Measurements from ENCODE around the gene KRTAP5-6. TPM values are rescaled to one million over a fixed set of nuclear protein-coding genes. Genes with fewer than 3 reads are reported as not detected.

Gene KRTAP5-6
- polyA plus RNA-seq, 1 of the 3 experiments (the other 2 are of a cell fraction), result not detected

- TF ChIP-seq REST (IDR thresholded peaks at IDR 0.05; ENCODE audit: low read depth, low read length) (no peak), EP300 (IDR thresholded peaks at IDR 0.05; ENCODE audit: borderline replicate concordance in 1 of 2, low read depth in 1 of 2, low read length in 1 of 2) (no peak), FOSL2 (IDR thresholded peaks at IDR 0.05; ENCODE audit: borderline replicate concordance, low read depth) (no peak), EZH2phosphoT487 (IDR thresholded peaks at IDR 0.05; ENCODE audit: borderline replicate concordance, low read depth) (no peak), USF1 (IDR thresholded peaks at IDR 0.05; ENCODE audit: borderline replicate concordance, low read depth) (no peak), PBX3 (IDR thresholded peaks at IDR 0.05) (no peak)
Observed at GRCh38 chr11:1728301-1728700, 31.3 kb downstream of the KRTAP5-6 start (continued).

GRCh38 chr11:1728931-1729691 lies 32.1 kb downstream of the KRTAP5-6 start:
- Histone ChIP-seq H3K4me2 (no peak overlapping the region), H3K36me3 (replicated peaks in 1 of 2; ENCODE audit: control insufficient read depth in 1 of 2, insufficient read depth in 2 of 2, low read length in 1 of 2) (no peaks in the 10 kb centered on the region), H3K4me3 (ENCODE audit: low read depth in 2 of 2, low read length in 1 of 2) (no peak overlapping the region), H2AFZ (ENCODE audit: low read depth) (no peak overlapping the region), H3K79me2 (ENCODE audit: insufficient read depth) (no peaks in the 10 kb centered on the region), H3K9me3 (no peaks in the 10 kb centered on the region), H3K9ac (no peak overlapping the region), H3K9me2 (no peaks in the 10 kb centered on the region), H3F3A (replicated peaks; ENCODE audit: insufficient read depth) (peaks cover 8% of the 10 kb centered on the region), H3K27me3 (ENCODE audit: insufficient read depth) (peaks cover 8% of the 10 kb centered on the region; the same call in 1 of the 2 replicates), H3K4me1 (ENCODE audit: control insufficient read depth in 1 of 2, insufficient read depth in 2 of 2, low read depth in 1 of 2, low read length in 1 of 2) (peaks cover 0 to 31% of the 10 kb centered on the region in 2 experiments; a peak in 1 of 4 replicates), H3K27ac (ENCODE audit: low read depth in 2 of 2, low read length in 1 of 2) (no peak overlapping the region), H4K20me1 (ENCODE audit: insufficient read depth) (no peaks in the 10 kb centered on the region)
- DNase-seq, result no peak
- WGBS (ENCODE audit: low lambda C conversion rate), result 70% methylated on average over 25 of the region's 25 CpGs
- ChIA-PET CTCF (interaction anchor here (0.9 kb wide), 1 partner anchor 106 kb away, joined by 3 read pairs; the partner anchor contains the start of gene SYT8), POLR2A (no interaction called here)
- TF ChIP-seq CHD2 (IDR thresholded peaks at IDR 0.05; ENCODE audit: low read length, partially characterized antibody), result no peak
- TF ChIP-seq MEF2A (IDR thresholded peaks at IDR 0.05; ENCODE audit: borderline replicate concordance, low read depth), result no peak
- TF ChIP-seq SIN3A (IDR thresholded peaks at IDR 0.05; ENCODE audit: borderline replicate concordance, low read depth, low read length), result no peak
- no peak for TF ChIP-seq IRF3 (IDR thresholded peaks at IDR 0.05; ENCODE audit: low read depth, low read length)
- TF ChIP-seq TCF12 (IDR thresholded peaks at IDR 0.05), result no peak
- TF ChIP-seq RFX5 (IDR thresholded peaks at IDR 0.05; ENCODE audit: low read length), result no peak
- no peak for TF ChIP-seq ELF1 (IDR thresholded peaks at IDR 0.05)
- no peak for TF ChIP-seq TAF1 (IDR thresholded peaks at IDR 0.05; ENCODE audit: borderline replicate concordance, low read depth, low read length)
- no peak for TF ChIP-seq RCOR1 (IDR thresholded peaks at IDR 0.05; ENCODE audit: low read length)
- TF ChIP-seq NRF1 (IDR thresholded peaks at IDR 0.05; ENCODE audit: low read depth, low read length), result no peak
- no peak for TF ChIP-seq EP300 (IDR thresholded peaks at IDR 0.05; ENCODE audit: borderline replicate concordance in 1 of 2, low read depth in 1 of 2, low read length in 1 of 2)
- no peak for TF ChIP-seq MAX (IDR thresholded peaks at IDR 0.05; ENCODE audit: low read depth)
- no peak for TF ChIP-seq SMC3 (IDR thresholded peaks at IDR 0.05; ENCODE audit: low read depth, low read length)
- TF ChIP-seq REST (IDR thresholded peaks at IDR 0.05; ENCODE audit: low read depth, low read length), result no peak
